NB4 (cell line): ENCODE results near the gene SIMC1.

Experiments
- CTCF ChIP-seq: IDR thresholded peaks from one replicate; pipeline ENCODE4 v1.5.1; 2012; ENCODE audit warnings: low read depth, low read length
- MAX ChIP-seq: IDR thresholded peaks from 2 replicates; pipeline ENCODE4 v1.6.1; 2011; ENCODE audit warnings: low read depth, low read length

GRCh38 chr5:176356179-176356566 lies 117.9 kb downstream of the SIMC1 start:
- TF ChIP-seq CTCF (no peak), MAX (no peak)
